HUES6 (cell line): ENCODE results near the gene VEGFD.

Source experiments
- H3K27ac ChIP-seq: 2 replicates; pipeline ENCODE4 v1.7.0; 2013; ENCODE audit warnings: low read depth, mild to moderate bottlenecking, low read length, inconsistent platforms
- H3K27me3 ChIP-seq: 2 replicates; pipeline ENCODE4 v1.6.1; 2013; ENCODE audit warnings: low read length; ENCODE audit not compliant: control insufficient read depth, insufficient read depth
- H3K36me3 ChIP-seq: 2 replicates; pipeline ENCODE4 v1.6.1; 2013; ENCODE audit warnings: low read length; ENCODE audit not compliant: control insufficient read depth, insufficient read depth
- H3K4me1 ChIP-seq: 2 replicates; pipeline ENCODE4 v1.6.1; 2013; ENCODE audit warnings: low read length; ENCODE audit not compliant: control insufficient read depth, insufficient read depth
- H3K4me3 ChIP-seq: 2 replicates; pipeline ENCODE4 v1.5.1; 2013; ENCODE audit warnings: low read depth, low read length
- H3K9ac ChIP-seq: one replicate; pipeline ENCODE4 v1.6.1; 2013; ENCODE audit warnings: mild to moderate bottlenecking, low read length
- H3K9me3 ChIP-seq: 2 replicates; pipeline ENCODE4 v1.6.1; 2013; ENCODE audit warnings: low read depth, low read length; ENCODE audit not compliant: control insufficient read depth, insufficient read depth

The VEGFD gene

GRCh38 chrX:15334561-15334960 lies 49.7 kb downstream of the VEGFD start:
- no peaks in the 10 kb centered on the region for H3K9me3 ChIP-seq
- H3K27ac ChIP-seq: peak overlapping the region; percentile 51; the same call in 1 of the 2 replicates
- H3K27me3 ChIP-seq: peaks cover 27% of the 10 kb centered on the region
- peak overlapping the region; percentile 85 for H3K4me3 ChIP-seq
- H3K9ac ChIP-seq: peak overlapping the region; percentile 73
- no peaks in the 10 kb centered on the region for H3K4me1 ChIP-seq
- peaks cover 16% of the 10 kb centered on the region for H3K36me3 ChIP-seq

- no peak overlapping the region for H3K27ac ChIP-seq
- H3K4me3 ChIP-seq: no peak overlapping the region
- no peak overlapping the region for H3K9ac ChIP-seq
- H3K36me3 ChIP-seq: peaks cover 38% of the 10 kb centered on the region
- no peaks in the 10 kb centered on the region for H3K9me3 ChIP-seq
- H3K4me1 ChIP-seq: no peaks in the 10 kb centered on the region
- H3K27me3 ChIP-seq: peaks cover 4% of the 10 kb centered on the region; the same call in 1 of the 2 replicates
Measured at GRCh38 chrX:15328821-15329220, 55.4 kb downstream of the VEGFD start.

- H3K4me3 ChIP-seq: no peak overlapping the region
- H3K36me3 ChIP-seq: peaks cover 45% of the 10 kb centered on the region
- H3K4me1 ChIP-seq: no peaks in the 10 kb centered on the region
- no peak overlapping the region for H3K9ac ChIP-seq
- peaks cover 8% of the 10 kb centered on the region; the same call in 1 of the 2 replicates for H3K27me3 ChIP-seq
- no peaks in the 10 kb centered on the region for H3K9me3 ChIP-seq
- no peak overlapping the region for H3K27ac ChIP-seq
Measured at GRCh38 chrX:15328131-15328530, 56.1 kb downstream of the VEGFD start.

GRCh38 chrX:15322472-15322871 lies 61.7 kb downstream of the VEGFD start:
- H3K27me3 ChIP-seq: peaks cover 12% of the 10 kb centered on the region; the same call in 1 of the 2 replicates

GRCh38 chrX:15322072-15322471 lies 62.1 kb downstream of the VEGFD start:
- H3K9ac ChIP-seq: no peak overlapping the region
- H3K4me3 ChIP-seq: no peak overlapping the region
- no peaks in the 10 kb centered on the region for H3K4me1 ChIP-seq
- H3K27ac ChIP-seq: no peak overlapping the region
- peaks cover 38% of the 10 kb centered on the region for H3K36me3 ChIP-seq
- H3K9me3 ChIP-seq: no peaks in the 10 kb centered on the region
- peaks cover 12% of the 10 kb centered on the region; the same call in 1 of the 2 replicates for H3K27me3 ChIP-seq

More at GRCh38 chrX:15322472-15322871, 61.7 kb downstream of the VEGFD start:
- H3K9me3 ChIP-seq: no peaks in the 10 kb centered on the region
- peaks cover 38% of the 10 kb centered on the region for H3K36me3 ChIP-seq
- H3K4me1 ChIP-seq: no peaks in the 10 kb centered on the region
- no peak overlapping the region for H3K27ac ChIP-seq
- no peak overlapping the region for H3K4me3 ChIP-seq
- no peak overlapping the region for H3K9ac ChIP-seq

GRCh38 chrX:15321447-15321846 lies 62.8 kb downstream of the VEGFD start:
- H3K9me3 ChIP-seq: no peaks in the 10 kb centered on the region
- no peak overlapping the region for H3K9ac ChIP-seq
- H3K36me3 ChIP-seq: peaks cover 38% of the 10 kb centered on the region
- no peaks in the 10 kb centered on the region for H3K4me1 ChIP-seq
- H3K4me3 ChIP-seq: no peak overlapping the region
- H3K27me3 ChIP-seq: peaks cover 12% of the 10 kb centered on the region; the same call in 1 of the 2 replicates
- H3K27ac ChIP-seq: no peak overlapping the region

- Histone ChIP-seq H3K27me3 (peaks cover 12% of the 10 kb centered on the region; the same call in 1 of the 2 replicates), H3K27ac (no peak overlapping the region), H3K4me1 (no peaks in the 10 kb centered on the region), H3K4me3 (no peak overlapping the region), H3K9ac (no peak overlapping the region), H3K36me3 (peaks cover 38% of the 10 kb centered on the region), H3K9me3 (no peaks in the 10 kb centered on the region)
Measured at GRCh38 chrX:15320297-15320696, 63.9 kb downstream of the VEGFD start.

- H3K4me1 ChIP-seq: no peaks in the 10 kb centered on the region
- H3K27ac ChIP-seq: no peak overlapping the region
- H3K4me3 ChIP-seq: no peak overlapping the region
- H3K27me3 ChIP-seq: peaks cover 10% of the 10 kb centered on the region; the same call in 1 of the 2 replicates
- no peaks in the 10 kb centered on the region for H3K9me3 ChIP-seq
- no peak overlapping the region for H3K9ac ChIP-seq
- peaks cover 28% of the 10 kb centered on the region for H3K36me3 ChIP-seq
Measured at GRCh38 chrX:15319075-15319474, 65.1 kb downstream of the VEGFD start.

- no peak within 1 kb of the TSS for H3K4me3 ChIP-seq
Measured at GRCh38 chrX:15315509-15315908, 68.7 kb downstream of the VEGFD start, which contains the start of gene ASB11. ASB11 (minus strand) TSS chrX:15315640; CDS start chrX:15315605, 35 bp downstream.

GRCh38 chrX:15314472-15314871 lies 69.7 kb downstream of the VEGFD start:
- H3K27ac ChIP-seq: no peak overlapping the region
- no peak overlapping the region for H3K4me3 ChIP-seq
- H3K27me3 ChIP-seq: peaks cover 9% of the 10 kb centered on the region; the same call in 1 of the 2 replicates
- H3K9me3 ChIP-seq: no peaks in the 10 kb centered on the region
- H3K4me1 ChIP-seq: no peaks in the 10 kb centered on the region
- no peak overlapping the region for H3K9ac ChIP-seq
- H3K36me3 ChIP-seq: no peaks in the 10 kb centered on the region

More at GRCh38 chrX:15315509-15315908, 68.7 kb downstream of the VEGFD start, which contains the start of gene ASB11:
- Histone ChIP-seq H3K4me1 (no peaks in the 10 kb centered on the region), H3K27ac (no peak within 1 kb of the TSS), H3K9ac (no peak within 1 kb of the TSS), H3K36me3 (peaks cover 2% of the 10 kb centered on the region; the same call in 1 of the 2 replicates), H3K27me3 (peaks cover 9% of the 10 kb centered on the region; the same call in 1 of the 2 replicates), H3K9me3 (no peaks in the 10 kb centered on the region)

- no peak overlapping the region for H3K4me3 ChIP-seq
- no peak overlapping the region for H3K9ac ChIP-seq
- H3K36me3 ChIP-seq: no peaks in the 10 kb centered on the region
- H3K4me1 ChIP-seq: no peaks in the 10 kb centered on the region
- peaks cover 20% of the 10 kb centered on the region for H3K27me3 ChIP-seq
- no peak overlapping the region for H3K27ac ChIP-seq
- H3K9me3 ChIP-seq: no peaks in the 10 kb centered on the region
Measured at GRCh38 chrX:15311119-15311518, 73.1 kb downstream of the VEGFD start.
